Duodenal mucosa (tissue), 2 donors: ENCODE measurements around the gene GGACT.

Source experiments
- H3K27ac ChIP-seq: one replicate; pipeline ENCODE4 v1.7.0; 2013; ENCODE audit warnings: low read depth, low read length
- H3K27me3 ChIP-seq, 2 donors: one replicate each; pipeline ENCODE4 v1.7.0; 2013; ENCODE audit warnings: low read length in 2 of 2, control low read depth in 1 of 2; ENCODE audit not compliant: insufficient read depth in 2 of 2, control insufficient read depth in 1 of 2
- H3K36me3 ChIP-seq, 2 donors: one replicate each; pipeline ENCODE4 v1.7.0; 2013; ENCODE audit warnings: low read length in 2 of 2, control low read depth in 1 of 2; ENCODE audit not compliant: insufficient read depth in 2 of 2, control insufficient read depth in 1 of 2
- H3K4me1 ChIP-seq, 2 donors: one replicate each; pipeline ENCODE4 v1.7.0; 2013; ENCODE audit warnings: low read length in 2 of 2, control low read depth in 1 of 2; ENCODE audit not compliant: insufficient read depth in 2 of 2, control insufficient read depth in 1 of 2
- H3K4me3 ChIP-seq, 2 donors: one replicate each; pipeline ENCODE4 v1.7.0; 2013; ENCODE audit warnings: low read length in 2 of 2, low read depth in 1 of 2
- H3K9ac ChIP-seq, 2 donors: one replicate each; pipeline ENCODE4 v1.7.0; 2013; ENCODE audit warnings: low read length in 2 of 2, low read depth in 1 of 2
- H3K9me3 ChIP-seq, 2 donors: one replicate each; pipeline ENCODE4 v1.7.0; 2013; ENCODE audit warnings: low read length in 2 of 2, control low read depth in 1 of 2; ENCODE audit not compliant: control insufficient read depth in 1 of 2

The GGACT gene

DNA sequence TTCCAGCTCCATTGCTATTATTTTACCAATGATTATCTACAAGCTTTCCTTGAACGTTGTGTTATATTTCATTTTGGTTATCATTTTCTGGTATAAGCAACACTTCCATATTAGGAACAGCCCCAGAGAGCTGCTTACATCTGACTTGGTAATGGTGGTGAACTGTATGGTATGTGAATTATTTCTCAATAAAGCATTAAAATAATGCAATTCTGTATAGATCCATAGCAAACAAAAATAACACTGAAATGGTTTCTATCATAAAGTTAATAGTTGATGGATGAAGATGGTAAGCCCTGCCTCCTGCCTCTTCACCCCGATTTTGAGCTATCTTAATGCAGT lies 27.5 kb downstream of the GGACT start:
- Histone ChIP-seq H3K27ac (no peak overlapping the region), H3K9ac (no peak overlapping the region), H3K4me1 (peaks cover 7 to 8% of the 10 kb centered on the region in 2 donors), H3K9me3 (peaks cover 0 to 7% of the 10 kb centered on the region in 2 donors), H3K4me3 (no peak overlapping the region), H3K36me3 (no peaks in the 10 kb centered on the region), H3K27me3 (no peaks in the 10 kb centered on the region)

DNA sequence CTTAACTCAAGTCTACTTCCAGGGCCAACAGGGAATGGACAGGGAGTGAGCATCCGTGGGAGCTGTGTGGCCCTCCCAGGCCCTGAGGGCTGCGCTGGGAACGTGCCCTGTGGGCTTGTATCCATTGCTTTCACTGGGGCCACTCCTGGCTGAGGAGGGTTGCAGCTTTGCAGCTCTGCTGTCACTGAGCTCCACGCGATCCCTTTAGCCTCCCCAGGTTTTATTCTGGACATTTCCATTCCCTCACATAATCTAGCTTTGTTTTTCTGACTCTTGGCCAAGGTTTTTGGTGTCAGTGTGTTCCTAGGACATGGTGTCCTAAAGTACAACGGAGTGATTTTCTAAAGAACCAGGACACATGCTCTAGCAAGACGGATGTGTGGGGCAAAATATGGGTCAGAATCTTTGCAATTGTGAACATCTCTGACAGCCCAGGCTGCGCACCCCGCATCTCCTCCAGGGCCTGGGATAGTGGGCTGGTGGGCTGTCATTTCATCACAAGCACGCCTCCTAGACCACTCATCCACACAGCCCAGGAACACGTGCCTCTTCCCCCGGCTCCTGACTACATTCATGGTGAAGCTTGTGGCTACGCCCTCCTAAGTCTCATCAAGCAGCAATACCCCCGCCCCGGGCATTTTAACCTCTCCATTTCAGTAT lies 28.0 kb downstream of the GGACT start:
- H3K27me3 ChIP-seq = no peaks in the 10 kb centered on the region
- H3K27ac ChIP-seq = no peak overlapping the region
- H3K9me3 ChIP-seq = peaks cover 0 to 2% of the 10 kb centered on the region in 2 donors
- no peak overlapping the region for H3K4me3 ChIP-seq
- H3K9ac ChIP-seq = no peak overlapping the region
- H3K4me1 ChIP-seq = peaks cover 7 to 8% of the 10 kb centered on the region in 2 donors
- no peaks in the 10 kb centered on the region for H3K36me3 ChIP-seq

GRCh38 chr13:100559886-100560285 lies 28.7 kb downstream of the GGACT start:
- no peak overlapping the region for H3K27ac ChIP-seq
- H3K9ac ChIP-seq = no peak overlapping the region

GRCh38 chr13:100552755-100553154 lies 35.8 kb downstream of the GGACT start:
- Histone ChIP-seq H3K9ac (no peak overlapping the region), H3K9me3 (no peaks in the 10 kb centered on the region), H3K27ac (no peak overlapping the region), H3K36me3 (no peaks in the 10 kb centered on the region), H3K27me3 (no peaks in the 10 kb centered on the region), H3K4me1 (no peaks in the 10 kb centered on the region), H3K4me3 (no peak overlapping the region)

More at GRCh38 chr13:100559886-100560285, 28.7 kb downstream of the GGACT start:
- no peak overlapping the region for H3K4me3 ChIP-seq
- H3K36me3 ChIP-seq = no peaks in the 10 kb centered on the region
- H3K4me1 ChIP-seq = peaks cover 7 to 8% of the 10 kb centered on the region in 2 donors
- H3K9me3 ChIP-seq = no peaks in the 10 kb centered on the region
- no peaks in the 10 kb centered on the region for H3K27me3 ChIP-seq

DNA sequence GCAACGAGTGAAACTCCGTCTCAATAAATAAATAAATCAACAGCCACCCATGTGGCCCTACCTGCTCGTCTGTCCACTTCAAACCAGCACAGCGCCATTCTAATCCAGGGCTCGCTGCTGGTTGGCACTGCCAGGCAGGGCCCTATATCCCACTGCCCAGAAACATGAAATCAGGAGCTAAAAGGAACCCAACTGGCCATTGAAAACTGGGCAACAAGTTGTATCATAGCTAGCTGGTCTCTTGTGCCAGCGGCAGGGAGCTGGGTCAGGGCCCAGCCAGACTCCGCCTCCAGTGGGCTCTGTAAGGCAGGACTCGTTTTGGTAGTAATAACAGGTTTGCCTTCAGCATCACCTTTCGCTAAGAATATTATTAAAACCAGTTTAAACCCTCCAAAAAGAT lies 39.3 kb downstream of the GGACT start:
- Histone ChIP-seq H3K4me3 (no peak overlapping the region), H3K9ac (no peak overlapping the region), H3K4me1 (no peaks in the 10 kb centered on the region), H3K27me3 (no peaks in the 10 kb centered on the region), H3K9me3 (no peaks in the 10 kb centered on the region), H3K36me3 (no peaks in the 10 kb centered on the region), H3K27ac (no peak overlapping the region)

GRCh38 chr13:100547791-100548201 lies 40.8 kb downstream of the GGACT start:
- H3K27me3 ChIP-seq = no peaks in the 10 kb centered on the region
- no peaks in the 10 kb centered on the region for H3K36me3 ChIP-seq
- no peak overlapping the region for H3K9ac ChIP-seq
- H3K4me1 ChIP-seq = peaks cover 0 to 6% of the 10 kb centered on the region in 2 donors
- no peaks in the 10 kb centered on the region for H3K9me3 ChIP-seq
- H3K4me3 ChIP-seq = no peak overlapping the region
- H3K27ac ChIP-seq = no peak overlapping the region

GRCh38 chr13:100546713-100547405 lies 41.7 kb downstream of the GGACT start:
- Histone ChIP-seq H3K27ac (no peak overlapping the region), H3K4me1 (peaks cover 0 to 6% of the 10 kb centered on the region in 2 donors), H3K9ac (no peak overlapping the region), H3K27me3 (no peaks in the 10 kb centered on the region), H3K36me3 (no peaks in the 10 kb centered on the region), H3K4me3 (no peak overlapping the region), H3K9me3 (no peaks in the 10 kb centered on the region)

GRCh38 chr13:100545684-100546061 lies 42.9 kb downstream of the GGACT start:
- Histone ChIP-seq H3K4me3 (no peak overlapping the region), H3K9me3 (no peaks in the 10 kb centered on the region), H3K4me1 (peaks cover 0 to 6% of the 10 kb centered on the region in 2 donors), H3K9ac (no peak overlapping the region), H3K36me3 (no peaks in the 10 kb centered on the region), H3K27me3 (no peaks in the 10 kb centered on the region), H3K27ac (no peak overlapping the region)

- no peaks in the 10 kb centered on the region for H3K9me3 ChIP-seq
- H3K27me3 ChIP-seq = no peaks in the 10 kb centered on the region
- H3K36me3 ChIP-seq = no peaks in the 10 kb centered on the region
- no peak overlapping the region for H3K9ac ChIP-seq
- H3K4me3 ChIP-seq = no peak overlapping the region
- peaks cover 0 to 6% of the 10 kb centered on the region in 2 donors for H3K4me1 ChIP-seq
- no peak overlapping the region for H3K27ac ChIP-seq
Measured at GRCh38 chr13:100544866-100545683, 43.5 kb downstream of the GGACT start.
